ENCODE data around the gene ARHGAP26.
A peak's percentile ranks its signal among the peaks of the same experiment; 100 is the strongest.

ARHGAP26 gene

GRCh38 chr5:143025376-143025775, 255.2 kb downstream of the ARHGAP26 start:
- peak; percentile 57 for DNase-seq

- no peak for DNase-seq
Measured at GRCh38 chr5:143025971-143026370, 255.8 kb downstream of the ARHGAP26 start.

- no peak for DNase-seq
Measured at GRCh38 chr5:143026380-143026779, 256.2 kb downstream of the ARHGAP26 start.

GRCh38 chr5:143029293-143029692, 259.1 kb downstream of the ARHGAP26 start:
- no peak for DNase-seq

DNA sequence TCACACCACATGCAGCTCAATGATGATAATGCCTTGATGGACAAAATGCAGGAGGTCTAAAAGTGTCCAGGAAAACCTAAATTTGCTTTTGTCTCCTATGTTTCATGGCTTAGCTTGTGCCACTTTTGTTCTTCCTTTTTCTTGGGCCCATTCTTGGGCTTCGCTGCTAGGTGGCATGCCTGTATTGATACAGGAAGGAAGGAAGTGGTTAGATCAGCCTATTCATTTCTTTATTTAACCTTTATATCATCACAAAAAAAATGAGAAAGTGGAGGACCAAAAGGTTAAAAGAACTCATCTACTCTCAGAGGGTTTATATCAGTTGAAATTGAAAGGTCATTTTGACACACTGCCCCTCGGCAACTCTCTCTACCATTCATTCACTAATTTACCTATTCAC, 260.2 kb downstream of the ARHGAP26 start:
- no peak for DNase-seq

- no peak for DNase-seq
Measured at GRCh38 chr5:143031781-143032580, 261.8 kb downstream of the ARHGAP26 start.

DNA sequence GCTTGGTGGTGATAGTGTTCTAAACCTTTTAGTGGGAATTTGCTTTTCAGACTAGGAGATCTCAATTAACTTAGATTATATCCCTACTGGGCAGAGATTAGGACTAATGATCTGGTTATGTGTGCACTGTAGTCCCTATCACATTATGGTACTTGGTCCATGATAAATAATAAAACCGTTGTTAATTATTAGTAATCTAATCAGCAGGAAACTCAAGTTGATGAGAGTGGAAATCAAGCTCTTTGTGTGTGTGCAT, 262.3 kb downstream of the ARHGAP26 start:
- DNase-seq, result no peak

DNA sequence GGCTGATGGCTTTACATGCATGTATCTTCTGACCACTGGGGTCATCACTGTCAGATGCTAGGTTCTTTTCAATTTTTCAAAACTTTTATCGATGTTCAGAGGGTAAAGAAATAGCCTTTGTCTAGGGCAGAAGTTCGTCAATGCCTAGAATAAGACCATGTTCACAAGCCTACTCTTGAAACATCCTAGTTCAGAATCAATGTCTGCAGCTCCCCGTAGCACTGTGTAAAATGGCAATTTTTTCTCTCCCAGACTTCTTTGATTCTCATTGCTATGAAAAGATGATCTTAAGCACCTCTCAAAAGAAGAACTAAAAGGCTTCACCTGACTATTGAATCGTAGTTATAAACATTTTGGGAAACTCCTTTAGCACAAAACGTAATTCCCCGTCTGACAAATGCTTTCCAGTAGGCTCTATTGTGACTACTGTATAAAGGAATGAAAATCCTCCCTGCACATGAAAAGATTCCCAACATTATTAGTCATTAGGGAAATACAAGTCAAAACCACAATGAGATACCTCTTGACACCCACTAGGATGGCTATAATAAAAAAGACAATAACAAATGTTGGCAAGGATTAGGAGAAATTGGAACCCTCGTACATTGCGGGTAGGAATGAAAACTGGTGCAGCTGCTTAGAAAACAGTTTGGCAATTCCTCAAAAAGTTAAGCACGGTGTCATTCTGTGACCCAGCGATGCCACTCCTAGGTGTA, 263.5 kb downstream of the ARHGAP26 start:
- no peak for DNase-seq

- no peak for DNase-seq
Measured at GRCh38 chr5:143036146-143036927, 266.2 kb downstream of the ARHGAP26 start.

GRCh38 chr5:143037071-143037470, 266.9 kb downstream of the ARHGAP26 start:
- DNase-seq, result no peak

DNA sequence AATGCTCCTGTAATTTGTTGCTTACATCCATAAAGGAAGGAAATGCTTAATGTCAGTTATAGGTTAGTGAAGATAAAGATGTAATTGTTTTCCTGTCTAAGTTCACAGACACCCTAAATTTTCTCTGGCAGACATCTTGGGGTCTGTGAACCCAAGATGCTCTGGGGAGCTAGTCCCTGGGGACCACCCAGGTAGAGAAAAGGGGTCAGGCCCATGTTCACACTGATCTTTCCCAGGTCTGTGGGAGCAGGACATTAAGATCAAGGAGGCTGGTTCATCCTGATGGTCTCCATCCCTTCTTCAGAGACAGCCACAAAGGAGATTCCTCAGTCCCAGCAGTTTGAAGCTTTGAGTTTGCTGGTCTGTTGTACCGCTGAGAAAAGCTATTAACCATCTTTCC, 267.5 kb downstream of the ARHGAP26 start:
- no peak for DNase-seq

DNA sequence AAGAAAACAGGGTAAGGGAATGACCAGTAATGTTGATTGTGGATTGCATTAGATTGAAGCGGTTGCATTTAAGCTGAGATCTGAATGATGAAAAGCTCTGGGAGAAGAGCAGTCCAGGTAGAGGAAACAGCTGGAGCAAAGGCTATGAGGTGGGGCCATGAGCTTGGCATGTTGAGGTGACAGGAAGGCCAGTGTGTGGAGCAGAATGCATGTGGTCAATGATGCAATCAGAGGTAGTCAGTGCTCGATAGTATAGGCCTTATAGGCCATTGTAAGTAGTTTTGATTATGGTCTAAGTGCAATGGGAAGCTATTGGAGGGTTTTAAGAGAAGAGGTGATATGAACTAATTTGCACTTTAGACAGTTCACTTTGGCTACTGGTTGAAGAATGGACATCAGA, 270.4 kb downstream of the ARHGAP26 start:
- no peak for DNase-seq

- no peak for DNase-seq
Measured at GRCh38 chr5:143041461-143041860, 271.3 kb downstream of the ARHGAP26 start.

DNA sequence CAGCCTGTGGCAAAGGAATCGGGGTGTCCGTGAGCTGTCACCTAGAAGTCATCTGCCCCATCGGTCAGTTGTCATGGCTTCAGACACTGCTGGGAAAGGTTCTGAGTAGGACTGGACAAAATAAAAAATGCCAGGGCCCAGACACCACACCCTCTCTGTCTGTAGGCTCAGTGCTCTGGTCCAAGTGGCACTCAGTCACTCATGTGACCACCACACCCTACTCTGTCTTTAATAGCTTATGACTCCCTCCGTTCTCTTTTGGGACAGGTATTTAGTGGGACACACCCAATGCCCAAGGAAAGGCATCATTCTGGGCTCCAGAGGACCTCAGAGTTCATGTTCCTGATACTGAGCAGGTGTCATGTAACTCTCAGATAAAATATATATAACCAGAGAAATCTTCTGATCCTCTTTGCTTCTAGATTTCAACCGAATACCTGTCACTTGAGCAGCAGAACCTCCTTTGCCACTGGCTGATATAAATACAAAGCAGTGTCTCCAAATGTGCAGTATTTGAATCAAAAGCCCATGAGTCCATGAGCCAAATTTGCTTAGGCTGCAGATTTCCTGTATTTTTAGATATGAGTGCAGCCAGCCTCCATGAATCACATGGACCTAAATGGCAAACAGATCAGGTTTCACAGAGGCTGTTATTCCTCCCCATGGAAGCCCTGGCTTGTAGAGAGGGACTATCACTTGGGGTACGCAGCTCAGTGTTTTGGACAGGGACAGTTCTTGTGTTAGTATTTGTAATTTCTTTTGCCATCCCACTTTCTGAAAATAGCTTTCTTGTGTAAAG, 272.0 kb downstream of the ARHGAP26 start:
- no peak for DNase-seq

DNA sequence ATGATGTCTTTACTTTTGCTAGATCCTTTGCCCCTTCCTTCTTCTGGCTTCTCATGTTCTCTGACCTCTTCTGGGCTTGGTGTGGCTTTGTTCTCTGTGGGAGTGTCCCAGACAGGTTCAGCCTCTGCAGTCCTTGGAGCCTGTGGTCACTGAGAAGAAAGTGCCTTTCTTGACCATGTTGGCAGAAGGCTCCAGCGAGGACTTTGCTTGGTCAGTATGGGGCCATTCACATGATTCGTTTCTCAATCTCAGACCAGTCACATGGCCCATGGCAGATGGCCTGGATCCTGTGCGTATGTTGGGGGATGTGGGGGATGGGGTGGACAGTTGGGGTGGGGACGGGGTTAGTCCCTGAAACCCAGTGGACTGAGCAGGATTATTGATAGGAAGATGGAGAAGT, 274.1 kb downstream of the ARHGAP26 start:
- DNase-seq, result no peak

DNA sequence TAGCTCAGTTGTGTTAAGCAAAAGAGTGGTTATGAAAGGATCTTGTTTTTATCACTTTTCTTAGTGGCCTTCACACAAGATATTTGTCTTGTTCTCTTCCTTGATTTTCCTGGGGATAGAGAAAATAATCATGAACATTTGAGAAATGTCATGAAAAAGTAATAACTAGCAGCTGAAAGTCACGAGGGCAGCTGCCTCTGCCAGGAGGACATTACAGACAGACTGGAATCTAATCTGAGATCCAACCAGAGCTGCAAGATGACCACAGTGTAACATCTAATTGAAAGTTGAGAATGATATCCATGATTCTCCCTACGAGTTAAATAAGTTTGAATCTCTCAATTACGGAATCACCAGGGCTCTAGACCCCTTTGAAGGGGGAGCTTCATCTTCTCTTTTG, 274.9 kb downstream of the ARHGAP26 start:
- no peak for DNase-seq

- DNase-seq, result no peak
Measured at GRCh38 chr5:143046314-143046713, 276.1 kb downstream of the ARHGAP26 start.

- DNase-seq, result no peak
Measured at GRCh38 chr5:143047091-143047490, 276.9 kb downstream of the ARHGAP26 start.

- DNase-seq, result no peak
Measured at GRCh38 chr5:143050183-143050582, 280.0 kb downstream of the ARHGAP26 start.

GRCh38 chr5:143051244-143052058, 281.3 kb downstream of the ARHGAP26 start:
- peak; percentile 88 for DNase-seq

DNA sequence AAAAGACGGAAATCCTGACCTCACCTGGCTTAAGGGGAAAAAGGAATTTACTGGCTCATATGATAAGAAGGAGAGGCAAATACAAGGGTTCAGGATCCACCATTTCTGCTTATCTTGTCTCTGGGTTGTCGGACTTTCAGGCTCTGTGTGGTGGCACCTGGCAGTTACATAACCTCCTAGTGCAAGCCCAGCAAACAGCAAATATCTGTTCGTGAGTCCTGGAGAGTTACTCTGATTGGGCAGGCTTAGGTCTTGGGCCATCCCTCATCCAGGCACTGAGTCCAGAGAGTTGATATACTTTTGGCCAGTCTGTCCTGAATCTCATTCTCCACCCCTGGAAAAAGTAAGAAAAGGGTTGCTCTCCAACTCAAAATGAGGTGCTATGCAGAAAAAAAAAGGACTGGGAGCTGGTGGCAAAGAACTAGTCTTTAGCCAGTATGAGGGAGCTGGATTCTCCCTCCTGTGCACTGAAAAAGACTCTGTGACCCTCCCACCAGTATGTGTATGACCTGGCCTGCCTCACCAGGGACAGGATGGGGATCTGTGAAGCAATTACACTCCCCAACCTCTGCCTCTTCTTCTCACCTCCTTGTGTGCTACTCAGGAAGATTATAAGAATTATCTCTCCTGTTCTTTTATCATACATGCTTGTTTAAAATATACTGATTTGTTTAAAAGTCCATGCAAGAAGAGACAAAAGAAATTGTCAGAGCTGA, 282.9 kb downstream of the ARHGAP26 start:
- no peak for DNase-seq
